ENCODE data around the gene DAZ2. TPM values are rescaled to one million over a fixed set of nuclear protein-coding genes. Genes with fewer than 3 reads are reported as not detected.
"Not testable (repeated sequence)": the region's sequence is repeated elsewhere in the genome, so short reads cannot be mapped to it uniquely, and the experiment has no call there.

DAZ2 gene, protein sequence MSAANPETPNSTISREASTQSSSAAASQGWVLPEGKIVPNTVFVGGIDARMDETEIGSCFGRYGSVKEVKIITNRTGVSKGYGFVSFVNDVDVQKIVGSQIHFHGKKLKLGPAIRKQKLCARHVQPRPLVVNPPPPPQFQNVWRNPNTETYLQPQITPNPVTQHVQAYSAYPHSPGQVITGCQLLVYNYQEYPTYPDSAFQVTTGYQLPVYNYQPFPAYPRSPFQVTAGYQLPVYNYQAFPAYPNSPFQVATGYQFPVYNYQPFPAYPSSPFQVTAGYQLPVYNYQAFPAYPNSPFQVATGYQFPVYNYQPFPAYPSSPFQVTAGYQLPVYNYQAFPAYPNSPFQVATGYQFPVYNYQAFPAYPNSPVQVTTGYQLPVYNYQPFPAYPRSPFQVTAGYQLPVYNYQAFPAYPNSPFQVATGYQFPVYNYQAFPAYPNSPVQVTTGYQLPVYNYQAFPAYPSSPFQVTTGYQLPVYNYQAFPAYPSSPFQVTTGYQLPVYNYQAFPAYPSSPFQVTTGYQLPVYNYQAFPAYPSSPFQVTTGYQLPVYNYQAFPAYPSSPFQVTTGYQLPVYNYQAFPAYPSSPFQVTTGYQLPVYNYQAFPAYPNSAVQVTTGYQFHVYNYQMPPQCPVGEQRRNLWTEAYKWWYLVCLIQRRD
- total RNA-seq (not detected), polyA plus RNA-seq (not detected)
- long read RNA-seq, donor 1: 0 reads
- long read RNA-seq, donor 2: 0 reads
- long read RNA-seq, donor 3: 0 reads

GRCh38 chrY:23219233-23219632 lies at the start of gene DAZ2:
TSS of gene DAZ2 (plus strand) at chrY:23219533. CDS start at chrY:23219741, 208 bp downstream.
- H3K27me3 ChIP-seq; H3K36me3 ChIP-seq; H3K4me3 ChIP-seq; DNase-seq; H3K9me3 ChIP-seq; H3K27ac ChIP-seq; intact Hi-C loops (cut with DNase I); H3K4me1 ChIP-seq (ENCODE audit: insufficient read depth): not testable (repeated sequence)
- WGBS, 3 donors: no CpG with 5 or more reads among the region's 23 CpGs

GRCh38 chrY:23198908-23199307 lies 20.4 kb upstream of the DAZ2 start, which contains the start of gene DAZ1:
TSS of gene DAZ1 (minus strand) at chrY:23199008. CDS start at chrY:23198800, 208 bp downstream.
- H3K27ac ChIP-seq; H3K27me3 ChIP-seq; intact Hi-C loops (cut with DNase I); H3K36me3 ChIP-seq; DNase-seq; H3K4me1 ChIP-seq (ENCODE audit: insufficient read depth); H3K4me3 ChIP-seq; H3K9me3 ChIP-seq: not testable (repeated sequence)
- WGBS, 3 donors: no CpG with 5 or more reads among the region's 23 CpGs

DNA sequence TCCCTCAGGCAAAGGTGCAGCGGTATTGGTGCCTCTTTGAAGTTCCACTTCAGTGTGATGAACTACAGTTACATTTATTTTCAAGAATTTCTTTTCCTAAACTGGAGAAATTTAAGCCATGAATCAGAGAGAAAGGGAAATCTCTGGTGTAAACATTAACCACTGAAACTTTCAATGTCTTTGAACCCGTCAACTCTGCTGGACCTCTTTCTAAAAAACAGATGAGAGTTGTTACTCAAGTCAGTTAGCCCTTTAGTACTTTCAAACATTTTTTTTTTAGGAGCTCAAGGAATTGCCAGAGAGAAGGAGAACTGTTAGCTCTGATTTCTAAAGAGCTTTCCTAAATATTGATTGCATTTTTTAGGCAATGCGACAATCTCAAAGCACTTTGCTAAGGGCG lies 11.9 kb upstream of the DAZ2 start:
- DNase-seq; H3K27me3 ChIP-seq; H3K27ac ChIP-seq; H3K36me3 ChIP-seq; H3K9me3 ChIP-seq; H3K4me3 ChIP-seq; H3K4me1 ChIP-seq (ENCODE audit: insufficient read depth); intact Hi-C loops (cut with DNase I): not testable (repeated sequence)
- WGBS, 3 donors: no CpG with 5 or more reads among the region's 4 CpGs

DNA sequence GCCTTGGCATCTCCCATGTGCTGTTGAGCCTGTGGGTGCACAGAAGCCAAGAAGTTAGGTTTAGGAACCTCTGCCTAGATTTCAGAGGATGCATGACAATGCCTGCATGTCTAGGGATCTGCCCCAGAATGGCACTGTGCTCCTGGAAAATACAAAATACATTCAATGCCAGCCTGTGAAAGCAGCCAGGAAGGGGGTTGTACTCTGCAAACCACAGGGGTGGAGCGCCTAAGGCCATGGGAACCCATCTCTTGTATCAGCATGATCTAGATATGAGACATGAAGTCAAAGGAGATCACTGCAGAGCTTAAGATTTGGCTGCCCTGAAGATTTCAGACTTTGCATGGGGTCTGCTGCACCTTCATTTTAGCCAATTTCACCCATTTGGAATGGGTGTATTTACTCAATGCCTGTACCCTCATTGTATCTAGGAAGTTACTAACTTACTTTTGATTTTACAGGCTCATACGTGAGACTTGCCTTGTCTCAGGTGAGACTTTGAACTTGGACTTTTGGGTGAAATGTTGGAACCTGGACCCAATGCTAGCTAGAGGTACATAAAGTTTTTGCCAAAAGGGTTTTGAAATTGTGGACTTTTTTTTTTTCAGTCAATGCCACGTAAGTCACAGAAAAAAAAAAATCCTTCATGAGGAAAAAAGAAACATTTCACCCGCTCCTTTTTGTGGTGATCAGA lies 9.4 kb upstream of the DAZ2 start:
- H3K27me3 ChIP-seq; DNase-seq; H3K27ac ChIP-seq; intact Hi-C loops (cut with DNase I); H3K9me3 ChIP-seq; H3K4me1 ChIP-seq (ENCODE audit: insufficient read depth); H3K4me3 ChIP-seq; H3K36me3 ChIP-seq: not testable (repeated sequence)
- WGBS, 3 donors: no CpG with 5 or more reads among the region's 4 CpGs

DNA sequence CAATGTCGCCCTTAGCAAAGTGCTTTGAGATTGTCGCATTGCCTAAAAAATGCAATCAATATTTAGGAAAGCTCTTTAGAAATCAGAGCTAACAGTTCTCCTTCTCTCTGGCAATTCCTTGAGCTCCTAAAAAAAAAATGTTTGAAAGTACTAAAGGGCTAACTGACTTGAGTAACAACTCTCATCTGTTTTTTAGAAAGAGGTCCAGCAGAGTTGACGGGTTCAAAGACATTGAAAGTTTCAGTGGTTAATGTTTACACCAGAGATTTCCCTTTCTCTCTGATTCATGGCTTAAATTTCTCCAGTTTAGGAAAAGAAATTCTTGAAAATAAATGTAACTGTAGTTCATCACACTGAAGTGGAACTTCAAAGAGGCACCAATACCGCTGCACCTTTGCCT lies 8.7 kb upstream of the DAZ2 start:
- no CpG with 5 or more reads among the region's 4 CpGs for WGBS, 3 donors
- not testable (repeated sequence) for H3K9me3 ChIP-seq

More for the DNA sequence above, 8.7 kb upstream of the DAZ2 start:
- H3K27me3 ChIP-seq; H3K27ac ChIP-seq; H3K4me3 ChIP-seq; intact Hi-C loops (cut with DNase I); DNase-seq; H3K36me3 ChIP-seq; H3K4me1 ChIP-seq (ENCODE audit: insufficient read depth): not testable (repeated sequence)

Other genes starting within 250 kb of the DAZ2 start
- gene BPY2, start 235.3 kb upstream of the DAZ2 start, total RNA-seq: not detected
- not detected for gene BPY2, start 235.3 kb upstream of the DAZ2 start, polyA plus RNA-seq
- gene DAZ1, start 20.5 kb upstream of the DAZ2 start, total RNA-seq: not detected
- not detected for gene DAZ1, start 20.5 kb upstream of the DAZ2 start, polyA plus RNA-seq